ENCODE results near the gene ASH1L.

The ASH1L gene

GRCh38 chr1:155609515-155610256 lies 47.1 kb upstream of the ASH1L start, which contains the start of gene MSTO1 (continued):
- TF ChIP-seq OVOL3 (tag by site-specific recombination; IDR thresholded peaks at IDR 0.05) (no peak), KLF8 (tag by site-specific recombination; IDR thresholded peaks at IDR 0.05) (peak; percentile 66; the same call in 1 of the 2 replicates), ZNF843 (tag by site-specific recombination; IDR thresholded peaks at IDR 0.05) (no peak), ZNF248 (tag by site-specific recombination; IDR thresholded peaks at IDR 0.05) (no peak), ZNF10 (tag by site-specific recombination; IDR thresholded peaks at IDR 0.05) (0 out of 2 replicates have a peak, but pooled peaks have one; percentile 26), KLF1 (tag by site-specific recombination; IDR thresholded peaks at IDR 0.05) (peak; percentile 50; the same call in 1 of the 2 replicates), YY2 (tag by site-specific recombination; IDR thresholded peaks at IDR 0.05) (no peak), ZNF184 (tag by site-specific recombination; IDR thresholded peaks at IDR 0.05) (0 out of 2 replicates have a peak, but pooled peaks have one; percentile 25), ZNF521 (tag by site-specific recombination; IDR thresholded peaks at IDR 0.05) (no peak), ZBTB1 (tag by site-specific recombination; IDR thresholded peaks at IDR 0.05) (no peak), BCL11B (tag by site-specific recombination; IDR thresholded peaks at IDR 0.05; ENCODE audit: low read depth) (no peak), ZNF302 (tag by site-specific recombination; IDR thresholded peaks at IDR 0.05; ENCODE audit: low read depth) (no peak), ZNF792 (tag by site-specific recombination; IDR thresholded peaks at IDR 0.05) (no peak), AEBP2 (tag by site-specific recombination; IDR thresholded peaks at IDR 0.05; ENCODE audit: borderline replicate concordance) (no peak), ZBTB21 (tag by site-specific recombination; IDR thresholded peaks at IDR 0.05) (no peak), ZNF433 (tag by site-specific recombination; IDR thresholded peaks at IDR 0.05; ENCODE audit: low read depth) (no peak), ZNF449 (tag by site-specific recombination; IDR thresholded peaks at IDR 0.05) (no peak), KLF10 (tag by site-specific recombination; IDR thresholded peaks at IDR 0.05) (peak; percentile 81), ZNF514 (tag by site-specific recombination; IDR thresholded peaks at IDR 0.05) (no peak), ZNF266 (tag by site-specific recombination; IDR thresholded peaks at IDR 0.05; ENCODE audit: low read depth) (no peak), ZNF324 (tag by site-specific recombination; IDR thresholded peaks at IDR 0.05) (no peak), PRDM4 (tag by site-specific recombination; IDR thresholded peaks at IDR 0.05) (no peak), ZNF132 (tag by site-specific recombination; IDR thresholded peaks at IDR 0.05; ENCODE audit: borderline replicate concordance) (no peak), ZNF555 (tag by site-specific recombination; conservative IDR thresholded peaks at IDR 0.05) (no peak), ZFP69B (tag by site-specific recombination; IDR thresholded peaks at IDR 0.05) (no peak), ZNF211 (tag by site-specific recombination; IDR thresholded peaks at IDR 0.05; ENCODE audit: low read depth) (no peak), HOXD13 (CRISPR knock-in tag; IDR thresholded peaks at IDR 0.05; ENCODE audit: borderline replicate concordance) (no peak), ZNF785 (tag by site-specific recombination; IDR thresholded peaks at IDR 0.05) (no peak), GFI1B (tag by site-specific recombination; IDR thresholded peaks at IDR 0.05) (no peak)
- TF ChIP-seq, protein P1, sequence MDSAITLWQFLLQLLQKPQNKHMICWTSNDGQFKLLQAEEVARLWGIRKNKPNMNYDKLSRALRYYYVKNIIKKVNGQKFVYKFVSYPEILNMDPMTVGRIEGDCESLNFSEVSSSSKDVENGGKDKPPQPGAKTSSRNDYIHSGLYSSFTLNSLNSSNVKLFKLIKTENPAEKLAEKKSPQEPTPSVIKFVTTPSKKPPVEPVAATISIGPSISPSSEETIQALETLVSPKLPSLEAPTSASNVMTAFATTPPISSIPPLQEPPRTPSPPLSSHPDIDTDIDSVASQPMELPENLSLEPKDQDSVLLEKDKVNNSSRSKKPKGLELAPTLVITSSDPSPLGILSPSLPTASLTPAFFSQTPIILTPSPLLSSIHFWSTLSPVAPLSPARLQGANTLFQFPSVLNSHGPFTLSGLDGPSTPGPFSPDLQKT (IDR thresholded peaks at IDR 0.05; ENCODE audit: borderline replicate concordance, low read depth, low read length): no peak
- TF ChIP-seq, protein P2, sequence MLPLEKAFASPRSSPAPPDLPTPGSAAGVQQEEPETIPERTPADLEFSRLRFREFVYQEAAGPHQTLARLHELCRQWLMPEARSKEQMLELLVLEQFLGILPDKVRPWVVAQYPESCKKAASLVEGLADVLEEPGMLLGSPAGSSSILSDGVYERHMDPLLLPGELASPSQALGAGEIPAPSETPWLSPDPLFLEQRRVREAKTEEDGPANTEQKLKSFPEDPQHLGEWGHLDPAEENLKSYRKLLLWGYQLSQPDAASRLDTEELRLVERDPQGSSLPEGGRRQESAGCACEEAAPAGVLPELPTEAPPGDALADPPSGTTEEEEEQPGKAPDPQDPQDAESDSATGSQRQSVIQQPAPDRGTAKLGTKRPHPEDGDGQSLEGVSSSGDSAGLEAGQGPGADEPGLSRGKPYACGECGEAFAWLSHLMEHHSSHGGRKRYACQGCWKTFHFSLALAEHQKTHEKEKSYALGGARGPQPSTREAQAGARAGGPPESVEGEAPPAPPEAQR (tag by site-specific recombination; IDR thresholded peaks at IDR 0.05): no peak
